ENCODE measurements around the gene PDE4D.

DNA sequence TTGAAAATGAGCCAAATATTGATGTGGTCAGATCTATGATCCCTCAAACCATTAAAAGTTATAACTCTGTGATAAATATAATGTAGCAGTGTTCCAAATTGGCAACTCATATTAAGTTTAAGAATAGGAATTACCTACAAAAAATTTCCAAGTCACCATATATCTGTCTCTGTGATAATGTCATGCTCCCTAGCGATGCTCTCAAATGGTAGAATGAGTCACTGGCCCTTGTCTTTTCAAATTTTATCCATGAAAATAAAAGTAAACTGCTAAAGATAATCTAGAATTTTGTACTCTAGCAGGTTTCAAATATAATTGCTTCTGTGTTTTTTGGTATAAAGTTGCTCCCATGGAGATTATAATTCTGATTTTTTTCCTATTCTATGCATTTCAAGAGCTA lies 277.1 kb downstream of the PDE4D start:
- TF ChIP-seq EZH2 (IDR thresholded peaks at IDR 0.05), result no peak
- TF ChIP-seq, protein P1, sequence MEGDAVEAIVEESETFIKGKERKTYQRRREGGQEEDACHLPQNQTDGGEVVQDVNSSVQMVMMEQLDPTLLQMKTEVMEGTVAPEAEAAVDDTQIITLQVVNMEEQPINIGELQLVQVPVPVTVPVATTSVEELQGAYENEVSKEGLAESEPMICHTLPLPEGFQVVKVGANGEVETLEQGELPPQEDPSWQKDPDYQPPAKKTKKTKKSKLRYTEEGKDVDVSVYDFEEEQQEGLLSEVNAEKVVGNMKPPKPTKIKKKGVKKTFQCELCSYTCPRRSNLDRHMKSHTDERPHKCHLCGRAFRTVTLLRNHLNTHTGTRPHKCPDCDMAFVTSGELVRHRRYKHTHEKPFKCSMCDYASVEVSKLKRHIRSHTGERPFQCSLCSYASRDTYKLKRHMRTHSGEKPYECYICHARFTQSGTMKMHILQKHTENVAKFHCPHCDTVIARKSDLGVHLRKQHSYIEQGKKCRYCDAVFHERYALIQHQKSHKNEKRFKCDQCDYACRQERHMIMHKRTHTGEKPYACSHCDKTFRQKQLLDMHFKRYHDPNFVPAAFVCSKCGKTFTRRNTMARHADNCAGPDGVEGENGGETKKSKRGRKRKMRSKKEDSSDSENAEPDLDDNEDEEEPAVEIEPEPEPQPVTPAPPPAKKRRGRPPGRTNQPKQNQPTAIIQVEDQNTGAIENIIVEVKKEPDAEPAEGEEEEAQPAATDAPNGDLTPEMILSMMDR (IDR thresholded peaks at IDR 0.05), result no peak

Data from neural progenitor cell (in vitro differentiated cells).